H1 (cell line): ENCODE results near the gene WDR93. TPM values are rescaled to one million over a fixed set of nuclear protein-coding genes. Genes with fewer than 3 reads are reported as not detected.

Source experiments
- CTCF ChIA-PET: fragments of 300-600 bp; sonication (Branson Sonifier 250); formaldehyde crosslinking; loops from one replicate; lab custom pipeline; 2021; ENCODE audit not compliant: partially characterized antibody; lab: Charles Lee
- POLR2A ChIA-PET: fragments of 300-600 bp; sonication (Branson Sonifier 250); formaldehyde crosslinking; loops from one replicate; lab custom pipeline; 2021; ENCODE audit warnings: inconsistent platforms; ENCODE audit not compliant: partially characterized antibody; lab: Charles Lee
- DNase-seq, 2 experiments: peaks; one replicate each; pipeline versions ENCODE4 v3.0.0 to v3.0.0-alpha.2; 2010 to 2022; ENCODE audit warnings: low spot score in 2 of 2, low read depth in 1 of 2, mixed read lengths in 1 of 2
- FAIRE-seq: peaks from 2 replicates; lab custom pipeline; 2011; peaks lifted over from hg19 to GRCh38; lab: Jason Lieb, UNC
- H2AFZ ChIP-seq: 2 replicates; pipeline ENCODE4 v1.8.1; 2012; ENCODE audit warnings: low read length, inconsistent platforms
- H2AK5ac ChIP-seq: 2 replicates; pipeline ENCODE4 v1.6.1; 2013; ENCODE audit warnings: low read depth, low read length
- H2BK120ac ChIP-seq: replicated peaks from 2 replicates; pipeline ENCODE3; 2013; ENCODE audit warnings: low read depth, low read length, inconsistent platforms
- H2BK12ac ChIP-seq: 2 replicates; pipeline ENCODE4 v1.6.1; 2013; ENCODE audit warnings: low read depth, low read length
- H2BK15ac ChIP-seq: 2 replicates; pipeline ENCODE4 v1.6.1; 2013; ENCODE audit warnings: low read length
- H2BK20ac ChIP-seq: 2 replicates; pipeline ENCODE4 v1.6.1; 2013; ENCODE audit warnings: low read length
- H2BK5ac ChIP-seq: 2 replicates; pipeline ENCODE4 v1.6.1; 2013; ENCODE audit warnings: low read depth, low read length
- H3K14ac ChIP-seq: 2 replicates; pipeline ENCODE4 v1.6.1; 2013; ENCODE audit warnings: inconsistent platforms; ENCODE audit not compliant: insufficient read length
- H3K18ac ChIP-seq: 2 replicates; pipeline ENCODE4 v1.6.1; 2013; ENCODE audit warnings: low read length; ENCODE audit errors: extremely low read depth
- H3K23ac ChIP-seq: 2 replicates; pipeline ENCODE4 v1.6.1; 2013; ENCODE audit warnings: inconsistent platforms; ENCODE audit not compliant: insufficient read length
- H3K23me2 ChIP-seq: 2 replicates; pipeline ENCODE4 v1.6.1; 2013; ENCODE audit warnings: low read depth, low read length
- H3K27ac ChIP-seq: 2 replicates; pipeline ENCODE4 v1.6.1; 2011; ENCODE audit warnings: low read depth, low read length, inconsistent platforms
- H3K27me3 ChIP-seq, 4 experiments: replicated peaks in 1 of 4; 1 replicate in 1 of 4; 2 replicates in 3 of 4; pipeline versions ENCODE4 v1.6.1 to v1.8.1; 2011 to 2013; ENCODE audit warnings: low read length in 3 of 4, mild to moderate bottlenecking in 3 of 4, inconsistent platforms in 2 of 4, mixed read lengths in 2 of 4, moderate library complexity in 1 of 4; ENCODE audit not compliant: control insufficient read depth in 3 of 4, insufficient read depth in 3 of 4; ENCODE audit errors: extremely low read depth in 1 of 4
- H3K36me3 ChIP-seq, 4 experiments: 2 replicates each; pipeline versions ENCODE4 v1.6.1 to v1.8.1; 2011 to 2013; ENCODE audit warnings: mild to moderate bottlenecking in 4 of 4, low read length in 3 of 4, moderate library complexity in 2 of 4, control low read depth in 1 of 4, inconsistent platforms in 1 of 4; ENCODE audit not compliant: insufficient read depth in 4 of 4, control insufficient read depth in 2 of 4
- H3K4ac ChIP-seq: replicated peaks from 2 replicates; pipeline ENCODE3; 2013; ENCODE audit warnings: low read length, low read depth, mixed read lengths, inconsistent platforms; ENCODE audit not compliant: insufficient read length
- H3K4me1 ChIP-seq, 4 experiments: replicated peaks in 1 of 4; 1 replicate in 1 of 4; 2 replicates in 3 of 4; pipeline versions ENCODE4 v1.6.1 to v1.8.1; 2011 to 2013; ENCODE audit warnings: low read length in 3 of 4, inconsistent platforms in 2 of 4, mixed read lengths in 1 of 4; ENCODE audit not compliant: insufficient read depth in 4 of 4, control insufficient read depth in 3 of 4
- H3K4me2 ChIP-seq, 2 experiments: 2 replicates each; pipeline versions ENCODE4 v1.6.1 to v1.8.1; 2011 to 2013; ENCODE audit warnings: low read depth in 2 of 2, low read length in 2 of 2, control low read depth in 1 of 2, inconsistent platforms in 1 of 2, mild to moderate bottlenecking in 1 of 2; ENCODE audit not compliant: insufficient read depth in 1 of 2
- H3K4me3 ChIP-seq, 4 experiments: fragments of 200-600, 300-600 bp in 1 of 4; sonication (generic), shearing (Covaris generic), sonication (Bioruptor Twin) in 1 of 4; 2 replicates each; pipeline versions ENCODE4 v1.5.1 to v1.8.1; 2011 to 2016; ENCODE audit warnings: low read length in 4 of 4, low read depth in 3 of 4, control low read depth in 2 of 4, inconsistent platforms in 2 of 4, mild to moderate bottlenecking in 2 of 4, mixed read lengths in 1 of 4, moderate library complexity in 1 of 4; ENCODE audit not compliant: insufficient read depth in 2 of 4; ENCODE audit errors: extremely low read depth in 1 of 4
- H3K56ac ChIP-seq: replicated peaks from 2 replicates; pipeline ENCODE3; 2013; ENCODE audit warnings: low read depth, mild to moderate bottlenecking, mixed read lengths, low read length, inconsistent platforms; ENCODE audit not compliant: insufficient read length
- H3K79me1 ChIP-seq: 2 replicates; pipeline ENCODE4 v1.6.1; 2013; ENCODE audit warnings: low read depth, low read length, control low read depth
- H3K79me2 ChIP-seq, 2 experiments: 2 replicates each; pipeline versions ENCODE4 v1.6.1 to v1.8.1; 2012 to 2013; ENCODE audit warnings: low read length in 2 of 2, mild to moderate bottlenecking in 2 of 2, inconsistent platforms in 1 of 2; ENCODE audit not compliant: insufficient read depth in 2 of 2, control insufficient read depth in 1 of 2
- H3K9ac ChIP-seq, 4 experiments: replicated peaks in 1 of 4; 1 replicate in 1 of 4; 2 replicates in 3 of 4; pipeline versions ENCODE4 v1.6.1 to v1.8.1; 2011 to 2013; ENCODE audit warnings: low read depth in 3 of 4, low read length in 3 of 4, control low read depth in 2 of 4, mild to moderate bottlenecking in 2 of 4, moderate library complexity in 2 of 4, inconsistent platforms in 1 of 4; ENCODE audit errors: extremely low read depth in 1 of 4
- H3K9me3 ChIP-seq, 2 experiments: 2 replicates each; pipeline versions ENCODE4 v1.6.1 to v1.8.1; 2012 to 2013; ENCODE audit warnings: mild to moderate bottlenecking in 2 of 2, moderate library complexity in 2 of 2, control low read depth in 1 of 2, inconsistent platforms in 1 of 2, low read depth in 1 of 2, low read length in 1 of 2, mixed read lengths in 1 of 2; ENCODE audit not compliant: insufficient read depth in 2 of 2
- H4K20me1 ChIP-seq, 2 experiments: replicated peaks in 1 of 2; 2 replicates each; pipeline versions ENCODE3 to v1.8.1; 2011 to 2013; ENCODE audit warnings: inconsistent platforms in 2 of 2, low read length in 2 of 2, mild to moderate bottlenecking in 1 of 2; ENCODE audit not compliant: insufficient read depth in 2 of 2, control insufficient read depth in 1 of 2
- H4K5ac ChIP-seq: 2 replicates; pipeline ENCODE4 v1.6.1; 2013; ENCODE audit warnings: low read length, low read depth, mixed read lengths, inconsistent platforms; ENCODE audit not compliant: insufficient read length
- H4K8ac ChIP-seq: 2 replicates; pipeline ENCODE4 v1.8.0; 2013; ENCODE audit warnings: mild to moderate bottlenecking, moderate library complexity, low read length, inconsistent platforms; ENCODE audit not compliant: insufficient read depth; ENCODE audit errors: extremely low read depth
- H4K91ac ChIP-seq: replicated peaks from 2 replicates; pipeline ENCODE3; 2013; ENCODE audit warnings: low read length, mixed read lengths, inconsistent platforms; ENCODE audit not compliant: insufficient read length
- RBBP5 ChIP-seq: IDR thresholded peaks from 2 replicates; pipeline ENCODE4 v1.7.1; 2012; ENCODE audit warnings: low read depth, mild to moderate bottlenecking, inconsistent platforms, low read length, moderate library complexity, borderline replicate concordance
- SP2 ChIP-seq: IDR thresholded peaks from 2 replicates; pipeline ENCODE4 v1.6.1; 2012; ENCODE audit warnings: mild to moderate bottlenecking, low read length, inconsistent platforms
- WGBS, 2 experiments: shearing (Covaris generic) in 1 of 2; methylation state at CpG; one replicate each; pipeline versions ENCODE4 v1.1.6 to v1.1.7; 2013 to 2015; ENCODE audit warnings: low lambda C conversion rate in 2 of 2, mixed read lengths in 2 of 2, inconsistent platforms in 1 of 2, low coverage in 1 of 2, missing lambda C conversion rate in 1 of 2; ENCODE audit not compliant: insufficient replicate concordance in 2 of 2, insufficient coverage in 1 of 2, insufficient read length in 1 of 2; ENCODE audit errors: extremely low coverage in 1 of 2, missing lambda C conversion rate in 1 of 2; 5-methylcytosine and 5-hydroxymethylcytosine counted together
- polyA plus RNA-seq, 7 experiments: library from polyadenylated mRNA; depleted of rRNA in 3 of 7; stranded (reverse) in 5 of 7; unstranded in 2 of 7; fragments of >200 nt in 5 of 7; fragments of 200-250 nt in 2 of 7; gene quantifications; 1 replicate in 5 of 7; 2 replicates in 1 of 7; 4 replicates in 1 of 7; pipeline versions ENCODE4 v1.2.1 to v1.2.3, GENCODE V29; 2011 to 2013; ENCODE audit warnings: missing spikeins in 2 of 7, mixed read lengths in 2 of 7
- total RNA-seq: library from RNA; stranded (reverse); fragmentation: NEBNext Ultra II Directional; extraction: Animal tissue kit (Norgen Biotek cat#: 25700); gene quantifications from 2 replicates; pipeline ENCODE4 v1.2.1, GENCODE V29; 2021

Gene WDR93
- total and polyA plus RNA-seq, 2 of the 8 experiments (the other 6 are each of a cell fraction or from before 2014, with no cell fraction given), result 0.03 TPM; not detected in 1

DNA sequence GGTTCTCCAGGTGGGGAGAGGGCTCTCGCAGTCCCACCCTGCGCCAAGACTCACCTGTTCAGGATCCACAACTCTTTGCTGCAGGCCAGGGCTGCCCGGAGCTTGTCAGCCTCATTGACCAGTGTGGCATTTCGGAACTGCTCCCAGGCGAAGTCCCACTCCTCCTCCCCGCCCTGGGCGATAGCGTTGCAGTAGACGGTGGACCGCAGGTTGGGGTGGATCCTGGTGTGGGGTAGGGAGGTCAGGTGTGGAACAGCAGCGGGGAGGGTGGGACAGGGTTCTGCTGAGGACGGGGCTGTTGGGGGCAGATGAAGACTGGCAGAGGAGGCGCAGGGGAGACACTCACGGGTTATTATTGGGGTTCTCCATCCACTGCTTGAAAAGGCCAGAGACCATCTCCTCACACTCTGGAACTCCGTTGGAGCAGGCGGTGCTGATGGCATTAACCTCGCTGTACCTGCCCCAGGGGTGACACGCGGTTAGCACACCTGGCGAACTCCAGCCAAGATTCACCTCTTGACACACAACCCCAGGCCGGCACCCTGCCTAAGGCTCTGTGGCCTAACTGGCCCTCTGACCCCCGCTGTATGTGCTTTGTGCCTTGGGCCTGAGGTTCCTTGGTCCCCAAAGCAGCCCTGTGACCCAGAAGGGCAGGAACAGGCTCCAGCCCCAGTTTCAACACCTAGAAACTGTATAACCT, 101.6 kb downstream of the WDR93 start:
- no peak overlapping the region for H3K4me2 ChIP-seq
- no peak overlapping the region for H3K14ac ChIP-seq
- no peak overlapping the region for H2BK20ac ChIP-seq
- no peak overlapping the region for H2BK5ac ChIP-seq
- no peaks in the 10 kb centered on the region for H3K79me2 ChIP-seq
- no peak for TF ChIP-seq SP2
- no peak for TF ChIP-seq RBBP5
- H3K36me3 ChIP-seq, result no peaks in the 10 kb centered on the region
- no peak for DNase-seq
- H2BK15ac ChIP-seq, result no peak overlapping the region
- CTCF ChIA-PET, result interaction anchor here (0.6 to 2.9 kb wide), 5 partner anchors 10 to 96 kb away, joined by 3 to 7 read pairs (median 4); no protein-coding TSS in a partner anchor
- no peak overlapping the region for H3K27ac ChIP-seq
- POLR2A ChIA-PET, result interaction anchor here (0.9 kb wide), 1 partner anchor 10 kb away, joined by 3 read pairs; no protein-coding TSS in a partner anchor
- H3K27me3 ChIP-seq, result no peaks in the 10 kb centered on the region; a peak in 1 of 7 replicates
- H4K8ac ChIP-seq, result no peak overlapping the region; the same call in 1 of the 2 replicates
- 84% methylated on average over 19 of the region's 22 CpGs; no CpG with 5 or more reads in 1 of the 2 experiments for WGBS, 2 experiments
- H3K9ac ChIP-seq, result no peak overlapping the region
- peaks cover 0 to 3% of the 10 kb centered on the region in 2 experiments; a peak in 2 of 4 replicates for H3K9me3 ChIP-seq
- H3K23me2 ChIP-seq, result no peaks in the 10 kb centered on the region
- no peak overlapping the region for H4K91ac ChIP-seq
- no peaks in the 10 kb centered on the region for H3K79me1 ChIP-seq
- no peak overlapping the region for H3K23ac ChIP-seq
- no peak overlapping the region for H3K18ac ChIP-seq
- H4K20me1 ChIP-seq, result no peaks in the 10 kb centered on the region
- no peak overlapping the region for H3K4ac ChIP-seq
- H3K4me3 ChIP-seq, result no peak overlapping the region
- H3K4me1 ChIP-seq, result no peaks in the 10 kb centered on the region
- H2BK120ac ChIP-seq, result no peak overlapping the region
- H4K5ac ChIP-seq, result no peak overlapping the region
- H3K56ac ChIP-seq, result no peak overlapping the region
- no peak for FAIRE-seq
- H2AK5ac ChIP-seq, result no peak overlapping the region
- no peak overlapping the region for H2BK12ac ChIP-seq
- no peak overlapping the region for H2AFZ ChIP-seq
